GM18909 (cell line): ENCODE results near the gene HOXA4.

Experiments used
- ATAC-seq: cut with Tn5 transposase; IDR thresholded peaks from one replicate; pipeline ENCODE4 v1.9.1; 2021; ENCODE audit warnings: mild to moderate bottlenecking; ENCODE audit not compliant: unreplicated experiment, poor library complexity

HOXA4 gene

DNA sequence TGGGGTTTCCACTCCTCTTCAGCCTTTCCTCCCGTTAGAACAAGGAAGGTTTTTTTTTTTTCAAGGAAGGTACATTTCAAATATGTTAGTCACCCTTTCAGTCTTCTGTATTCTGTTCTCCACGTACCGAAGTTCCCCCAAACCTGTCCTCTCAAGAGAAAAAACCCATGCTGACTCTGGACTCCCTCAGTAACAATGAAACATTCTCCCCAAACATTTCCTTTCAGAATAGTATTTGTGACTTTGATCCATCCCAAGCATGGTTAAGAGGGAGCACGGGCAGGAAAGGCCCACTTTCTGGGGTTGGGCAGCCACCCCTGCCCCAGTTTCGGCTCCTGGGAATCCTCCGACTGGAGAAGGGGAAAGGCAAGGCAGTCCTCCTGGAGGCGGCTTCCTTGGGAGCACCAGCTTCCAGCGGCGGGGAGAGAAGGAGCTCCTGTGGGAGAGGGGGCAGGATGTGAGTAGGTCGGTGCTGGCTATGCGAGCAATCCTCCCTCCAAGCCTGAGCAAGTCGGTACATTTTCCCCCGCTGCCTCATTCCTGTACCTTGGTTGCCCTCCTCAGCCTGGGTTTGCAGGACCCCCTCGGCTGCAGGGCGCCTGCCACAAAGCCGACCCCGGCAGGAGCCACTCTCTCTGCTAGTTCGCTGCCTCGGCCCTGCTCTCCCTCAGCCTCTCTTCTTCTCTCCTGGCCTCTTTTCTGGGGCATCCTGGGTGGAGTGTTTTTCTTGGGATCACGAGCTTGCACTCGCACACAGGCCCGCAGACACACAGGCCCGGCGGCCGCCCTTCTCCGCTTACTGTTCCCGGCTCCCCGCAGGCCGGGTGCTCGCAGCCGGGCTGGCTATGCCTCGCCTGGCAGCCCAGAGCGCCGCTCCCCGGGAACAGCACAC, 32.6 kb downstream of the HOXA4 start:
- ATAC-seq = no peak

DNA sequence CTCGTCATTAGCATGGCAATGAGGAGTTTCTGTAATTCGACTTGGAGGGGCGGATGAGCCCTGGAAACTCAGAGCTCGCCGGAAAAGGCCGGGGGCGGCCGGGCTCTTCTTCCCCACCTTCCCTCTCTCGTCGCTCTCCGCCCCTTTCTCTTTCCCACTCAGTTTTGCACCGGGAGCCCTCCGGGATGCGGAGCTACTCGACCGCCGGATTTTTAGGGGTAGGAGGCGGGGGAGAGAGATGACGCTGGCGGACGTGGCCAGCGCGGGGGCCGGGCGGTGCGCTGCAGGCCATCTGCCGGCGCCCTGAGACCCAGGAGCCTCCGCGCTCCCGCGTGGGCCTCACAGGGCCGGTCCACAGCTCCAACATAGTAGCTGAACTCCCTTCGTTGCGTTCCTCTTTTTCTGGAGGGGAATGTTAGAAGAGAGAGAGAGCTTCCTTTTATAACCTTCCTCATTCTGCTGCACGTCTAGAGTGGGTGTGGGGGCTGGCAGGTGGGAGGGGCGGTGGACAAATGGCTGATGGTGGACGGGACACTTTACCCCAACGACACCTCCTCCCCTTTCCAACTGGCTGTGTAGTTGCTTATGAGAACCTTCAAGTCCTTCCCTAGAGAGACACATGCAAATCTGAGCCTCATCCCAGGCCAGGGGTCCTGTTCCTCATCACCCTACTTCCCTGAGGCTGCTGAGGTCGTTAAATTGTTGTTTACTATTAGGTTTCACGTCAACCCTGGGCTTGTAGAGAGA, 33.6 kb downstream of the HOXA4 start:
- ATAC-seq = no peak

- peak; percentile 83 for ATAC-seq
Observed at GRCh38 chr7:27095897-27096767, 34.4 kb downstream of the HOXA4 start, which contains the start of gene HOXA1. HOXA1 (minus strand) TSS chr7:27096000; CDS start chr7:27095912, 88 bp downstream.

DNA sequence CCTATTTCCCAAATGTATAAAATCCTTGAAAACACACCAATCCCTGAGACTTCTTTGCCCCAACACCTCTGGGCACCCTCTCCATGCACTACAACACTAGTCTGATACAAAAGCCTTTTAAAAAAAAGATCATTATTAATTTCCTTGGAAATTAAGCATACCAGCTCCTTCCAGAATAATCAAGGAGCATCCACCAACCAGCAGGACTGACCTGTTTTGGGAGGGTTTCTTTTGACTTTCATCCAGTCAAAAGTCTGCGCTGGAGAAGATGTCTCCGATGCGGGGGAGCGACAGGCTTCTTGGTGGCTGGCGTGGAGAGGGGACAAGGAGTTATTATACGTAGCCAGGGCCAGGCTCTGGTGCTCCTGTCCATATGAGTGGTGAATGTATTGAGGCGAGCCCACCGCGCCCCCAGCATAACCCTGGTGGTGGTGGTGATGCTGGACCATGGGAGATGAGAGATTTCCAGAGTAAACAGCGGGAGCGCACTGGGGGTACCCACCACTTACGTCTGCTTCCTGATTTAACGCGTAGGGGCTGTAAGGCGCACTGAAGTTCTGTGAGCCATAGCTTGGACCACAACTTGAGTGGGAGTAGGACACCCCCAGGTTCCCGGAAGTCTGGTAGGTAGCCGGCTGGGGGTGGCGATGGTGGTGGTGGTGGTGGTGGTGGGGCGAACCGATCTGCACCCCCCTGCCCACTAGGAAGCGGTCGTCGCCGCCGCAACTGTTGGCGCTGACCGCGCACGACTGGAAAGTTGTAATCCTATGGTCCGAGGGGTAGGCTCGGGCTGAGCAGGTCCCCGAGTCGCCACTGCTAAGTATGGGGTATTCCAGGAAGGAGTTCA, 35.3 kb downstream of the HOXA4 start:
- no peak for ATAC-seq

- no peak for ATAC-seq
Observed at GRCh38 chr7:27094304-27095049, 36.1 kb downstream of the HOXA4 start.

- no peak for ATAC-seq
Observed at GRCh38 chr7:27093184-27093895, 37.2 kb downstream of the HOXA4 start.

DNA sequence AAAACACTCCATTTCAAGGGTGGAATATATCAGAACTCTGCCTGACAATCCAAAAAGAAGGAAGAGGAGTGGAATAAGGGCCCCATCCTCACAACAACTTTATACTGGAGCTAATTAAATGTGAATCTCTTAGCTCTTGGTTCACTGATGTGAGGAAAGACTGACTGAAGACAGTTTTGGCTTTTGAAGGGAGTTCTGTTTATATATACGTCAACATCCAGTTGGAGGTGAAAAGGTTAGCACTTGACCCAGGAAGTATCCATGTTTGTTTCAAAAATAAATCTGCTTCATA, 37.8 kb downstream of the HOXA4 start:
- ATAC-seq = no peak

DNA sequence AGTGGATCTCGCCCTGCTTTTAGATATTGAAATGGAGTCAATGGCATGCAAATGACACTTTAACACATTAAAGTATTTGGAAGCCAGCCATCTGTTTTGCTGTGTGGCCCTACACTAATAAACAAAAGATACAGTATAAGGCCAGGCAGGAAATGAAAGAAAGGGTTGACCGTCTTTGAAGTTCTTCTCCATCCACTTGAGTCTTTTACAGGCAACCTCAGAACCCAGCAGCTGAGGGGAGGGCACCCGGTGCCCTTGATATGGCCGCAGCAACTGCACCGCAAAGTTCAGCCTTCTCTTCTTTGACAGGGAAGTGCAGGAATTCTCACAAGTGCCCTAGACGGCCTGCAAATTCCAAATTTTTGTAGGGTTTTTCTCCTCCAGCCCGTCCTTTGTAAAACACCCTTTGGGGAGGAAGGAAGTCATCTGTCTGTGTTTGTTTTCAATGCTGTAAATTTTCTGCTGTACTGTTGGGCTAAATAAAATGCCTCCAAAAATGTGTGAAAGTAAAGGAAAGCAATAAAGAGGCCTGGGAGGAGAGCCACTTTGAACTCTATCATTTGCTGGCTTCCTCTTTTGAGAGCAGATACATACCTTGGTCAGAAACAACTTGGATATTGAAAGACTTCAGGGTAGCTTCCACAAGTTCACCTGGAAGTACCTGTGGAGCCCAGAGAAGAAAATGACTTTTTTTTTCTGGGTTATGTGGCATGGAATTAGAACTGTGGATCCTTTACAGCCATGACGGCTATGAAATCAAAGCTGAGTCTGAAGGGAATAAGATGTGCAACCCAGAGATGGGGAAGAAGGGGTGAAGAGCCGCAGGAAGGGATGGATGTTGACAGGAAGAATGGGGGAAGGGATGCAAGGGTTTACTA, 38.4 kb downstream of the HOXA4 start:
- no peak for ATAC-seq

GRCh38 chr7:27091105-27091504, 39.5 kb downstream of the HOXA4 start:
- no peak for ATAC-seq

- no peak for ATAC-seq
Observed at GRCh38 chr7:27088002-27088922, 42.3 kb downstream of the HOXA4 start.

DNA sequence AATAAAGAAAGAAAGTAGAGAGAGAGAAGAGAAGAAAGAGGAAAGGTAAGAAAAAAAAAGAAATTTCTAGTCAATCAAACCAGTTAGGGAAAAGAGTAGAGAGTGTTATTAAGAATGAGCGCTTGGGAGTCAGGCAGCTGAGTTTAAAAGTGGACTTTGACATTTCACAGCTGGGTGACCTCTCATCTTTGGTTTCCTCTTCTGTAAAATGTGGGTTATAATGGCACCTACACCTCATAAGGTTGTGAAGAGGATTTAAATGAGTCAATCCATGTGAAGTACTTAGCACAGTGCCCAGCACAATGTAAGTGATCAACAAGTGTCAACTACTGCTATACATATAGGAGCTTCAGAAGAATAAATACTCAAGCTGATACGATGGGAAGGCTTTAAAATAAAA, 46.9 kb downstream of the HOXA4 start:
- ATAC-seq = no peak

DNA sequence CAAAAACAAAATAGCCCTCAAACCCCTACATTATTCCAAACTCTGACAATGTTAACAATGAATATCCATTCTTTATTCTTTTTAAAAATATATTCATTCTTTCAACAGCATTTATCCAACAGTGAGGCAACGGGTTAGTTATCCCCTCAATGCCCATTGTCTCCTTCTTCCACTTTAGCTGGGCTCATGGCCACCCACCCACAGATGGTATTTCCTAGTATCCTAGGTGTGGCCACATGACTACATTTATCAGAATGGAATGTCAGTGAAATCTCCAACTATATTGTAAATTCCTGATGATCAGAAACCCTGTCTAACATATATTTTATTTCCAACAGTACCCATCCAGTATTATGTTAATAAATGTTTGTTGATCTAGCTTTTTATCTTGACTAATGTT, 48.4 kb downstream of the HOXA4 start:
- ATAC-seq = no peak

- ATAC-seq = no peak
Observed at GRCh38 chr7:27080844-27081436, 49.6 kb downstream of the HOXA4 start.

DNA sequence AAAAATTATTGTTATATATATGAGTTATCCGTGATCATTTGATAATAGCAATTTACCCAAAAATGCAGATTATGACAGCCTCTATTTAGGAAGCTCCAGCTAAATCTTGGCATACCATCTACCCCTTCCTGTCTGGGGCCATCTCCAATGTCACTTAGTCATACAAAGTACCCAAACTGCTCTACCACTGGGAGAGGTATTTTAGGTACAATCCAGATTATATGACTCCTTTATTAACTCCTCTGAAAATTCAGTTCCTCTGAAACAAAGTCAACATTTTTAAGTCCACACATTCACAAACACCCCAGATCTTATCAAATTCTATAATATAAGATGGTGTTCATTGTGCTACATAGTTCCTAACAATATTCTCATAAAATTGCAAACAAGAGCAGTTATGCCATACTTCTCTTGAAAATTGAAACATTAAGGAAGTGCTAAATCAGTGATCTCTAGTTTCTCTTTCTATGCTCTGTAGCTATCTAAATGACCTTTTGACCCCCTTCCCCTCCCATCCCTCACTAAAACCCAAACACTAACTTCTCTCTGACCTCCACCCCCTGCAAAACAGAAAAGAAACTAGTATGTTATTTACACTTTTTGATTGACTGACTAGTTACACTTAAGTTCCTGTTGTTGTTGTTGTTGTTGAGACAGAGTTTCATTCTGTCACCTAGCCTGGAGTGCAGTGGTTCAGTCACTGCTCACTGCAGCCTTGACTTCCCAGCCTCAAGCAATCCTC, 51.2 kb downstream of the HOXA4 start:
- ATAC-seq = no peak

DNA sequence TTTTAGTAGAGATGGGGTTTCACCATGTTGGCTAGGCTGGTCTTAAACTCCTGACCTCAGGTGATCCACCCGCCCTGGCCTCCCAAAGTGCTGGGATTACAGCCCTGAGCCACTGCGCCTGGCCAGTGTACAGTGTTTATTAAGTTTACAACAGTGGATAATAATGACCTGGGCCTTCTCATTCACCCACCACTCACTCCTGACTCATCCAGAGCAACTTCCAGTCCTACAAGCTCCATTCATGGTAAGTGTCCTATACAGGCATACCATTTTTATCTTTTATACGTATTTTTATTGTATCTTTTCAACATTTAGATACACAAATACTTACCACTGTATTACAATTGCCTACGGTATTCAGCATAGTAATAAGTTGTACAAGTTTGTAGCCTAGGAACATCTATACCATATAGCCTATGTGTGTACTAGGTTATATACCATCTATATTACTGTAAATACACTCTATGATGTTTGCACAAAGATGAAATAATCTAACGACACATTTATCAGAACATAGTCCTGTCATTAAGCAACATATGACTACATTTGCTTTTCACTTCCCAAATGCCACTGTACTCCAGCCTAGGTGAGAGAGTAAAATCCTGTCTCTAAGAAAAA, 51.8 kb downstream of the HOXA4 start:
- no peak for ATAC-seq
